HuH-7 (cell line): ENCODE results near the gene PLA2G2A.
"Not testable (repeated sequence)": the region's sequence is repeated elsewhere in the genome, so short reads cannot be mapped to it uniquely, and the experiment has no call there.

Source experiments
- DNase-seq: peaks from one replicate; pipeline ENCODE4 v3.0.0; 2011; ENCODE audit warnings: low spot score

The PLA2G2A gene

DNA sequence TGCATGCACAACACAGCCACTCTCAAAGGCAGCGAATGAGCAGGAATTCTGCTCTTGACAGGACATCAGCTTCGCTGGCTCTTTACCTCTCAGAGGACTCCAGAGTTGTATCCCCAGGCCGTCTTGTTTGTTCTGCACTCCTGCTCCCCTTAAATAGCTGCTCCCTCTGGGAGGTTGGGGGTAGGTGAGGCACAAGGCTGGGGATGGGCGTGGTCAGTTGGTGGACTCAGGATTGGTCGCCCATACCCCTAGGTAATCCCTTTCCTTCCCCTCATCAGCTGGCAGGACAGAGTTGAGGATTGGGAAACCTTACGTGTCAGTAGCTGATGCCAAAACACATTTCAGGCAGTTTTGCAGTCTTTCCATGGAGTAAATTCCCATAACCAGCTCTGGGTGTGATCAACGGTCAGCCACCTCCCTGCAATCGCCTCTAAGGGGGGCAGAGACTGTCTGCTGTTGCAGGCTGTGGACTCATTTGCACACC, at the start of gene PLA2G2A:
TSS of gene PLA2G2A (minus strand) at position 125 of the 484 bp plus-strand sequence. CDS start 845 bp downstream, outside the sequence.
- no peak for DNase-seq

DNA sequence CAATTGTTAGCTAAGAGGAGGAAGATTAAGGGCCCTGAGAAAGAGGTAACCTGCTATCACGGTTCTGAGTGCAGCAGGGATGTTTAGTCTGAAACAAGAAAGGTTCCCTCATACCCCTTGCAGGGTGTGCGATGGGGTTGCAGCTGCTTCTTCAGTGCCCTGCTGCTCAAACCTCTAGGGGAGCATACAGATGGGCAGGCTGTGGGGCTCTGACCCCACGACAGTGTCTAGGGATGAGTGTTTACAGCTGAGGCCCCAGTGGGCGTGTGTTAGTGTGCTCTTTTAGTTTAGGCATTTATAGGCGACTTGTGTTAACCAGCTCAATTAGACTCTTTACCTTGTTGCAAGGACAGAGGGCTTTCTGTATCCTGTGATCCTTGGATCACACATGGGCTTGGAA, 49.3 kb upstream of the PLA2G2A start:
- no peak for DNase-seq

GRCh38 chr1:20028125-20028524, 48.7 kb upstream of the PLA2G2A start:
- DNase-seq, result no peak

GRCh38 chr1:20017741-20018140, 38.3 kb upstream of the PLA2G2A start:
- DNase-seq, result no peak

DNA sequence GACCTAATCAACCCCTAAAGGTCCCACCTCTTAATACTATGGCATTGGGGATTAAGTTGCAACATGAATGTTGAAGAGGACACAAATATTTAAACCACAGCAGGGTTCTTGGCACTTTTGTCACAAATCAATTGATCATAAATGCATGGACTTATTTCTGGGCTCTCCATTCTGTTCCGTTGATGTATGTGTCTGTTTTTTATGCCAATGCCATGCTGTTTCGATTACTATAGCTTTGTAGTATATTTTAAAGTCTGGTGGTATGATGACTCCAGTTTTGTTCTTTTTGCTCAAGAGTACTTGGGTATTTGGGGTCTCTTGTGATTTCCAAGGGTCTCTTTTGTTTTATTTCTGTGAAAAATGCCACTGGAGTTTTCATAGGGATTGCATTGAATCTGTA, 34.7 kb upstream of the PLA2G2A start:
- no peak for DNase-seq

DNA sequence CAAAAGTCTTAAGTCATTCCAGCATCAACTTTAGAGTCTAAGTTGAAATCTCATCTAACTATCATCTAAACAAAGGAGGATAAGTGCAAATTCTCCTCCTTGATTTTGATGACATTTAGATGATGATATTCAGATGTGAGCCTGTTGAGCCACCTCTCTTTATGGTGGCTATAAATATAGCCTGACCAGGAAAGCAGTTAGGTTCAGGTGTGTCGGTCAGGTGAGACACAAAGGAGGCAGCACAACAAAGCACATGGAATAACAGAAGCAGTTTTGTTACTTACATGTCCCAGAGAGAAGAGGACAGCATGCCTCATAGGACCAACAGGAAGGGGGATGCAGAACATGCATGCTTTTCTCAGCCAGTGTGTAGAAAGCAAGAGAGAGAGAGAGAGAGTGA, 30.6 kb upstream of the PLA2G2A start:
- DNase-seq, result no peak

GRCh38 chr1:20009212-20009611, 29.8 kb upstream of the PLA2G2A start:
- DNase-seq, result no peak

GRCh38 chr1:20008391-20008841, 29.0 kb upstream of the PLA2G2A start:
- DNase-seq, result no peak

DNA sequence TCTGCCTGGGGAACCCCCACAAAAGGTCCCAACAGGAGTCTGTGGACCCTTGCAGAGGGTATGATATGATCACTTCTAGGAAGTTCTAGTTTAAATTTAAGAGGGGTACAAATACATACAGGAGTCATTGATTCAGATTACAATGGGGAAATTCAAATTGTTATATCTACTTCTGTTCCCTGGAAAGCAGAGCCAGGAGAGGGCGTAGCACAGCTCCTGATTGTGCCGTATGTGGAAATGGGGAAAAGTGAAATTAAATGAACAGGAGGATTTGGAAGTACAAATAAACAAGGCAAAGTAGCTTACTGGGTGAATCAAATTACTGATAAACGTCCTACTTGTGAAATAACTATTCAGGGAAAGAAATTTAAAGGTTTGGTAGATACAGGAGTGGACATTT, 19.4 kb upstream of the PLA2G2A start:
- DNase-seq, result not testable (repeated sequence)

GRCh38 chr1:19990689-19991088, 11.3 kb upstream of the PLA2G2A start:
- DNase-seq, result no peak

DNA sequence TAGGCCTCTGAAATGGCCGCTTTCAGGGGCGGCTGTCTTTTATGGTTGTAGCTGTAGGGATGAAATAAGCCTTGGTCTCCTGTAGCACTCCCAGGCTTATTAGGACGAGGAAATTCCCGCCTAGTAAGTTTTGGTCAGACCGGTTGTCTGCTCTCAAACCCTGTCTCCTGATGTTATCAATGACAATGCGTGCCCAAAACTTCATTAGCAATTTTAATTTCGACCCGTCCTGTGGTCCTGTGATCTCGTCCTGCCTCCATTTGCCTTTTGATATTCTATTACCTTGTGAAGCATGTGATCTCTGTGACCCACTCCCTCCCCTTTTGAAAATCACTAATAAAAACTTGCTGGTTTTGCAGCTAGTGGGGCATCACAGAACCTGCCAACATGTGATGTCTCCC, 10.8 kb upstream of the PLA2G2A start:
- not testable (repeated sequence) for DNase-seq

DNA sequence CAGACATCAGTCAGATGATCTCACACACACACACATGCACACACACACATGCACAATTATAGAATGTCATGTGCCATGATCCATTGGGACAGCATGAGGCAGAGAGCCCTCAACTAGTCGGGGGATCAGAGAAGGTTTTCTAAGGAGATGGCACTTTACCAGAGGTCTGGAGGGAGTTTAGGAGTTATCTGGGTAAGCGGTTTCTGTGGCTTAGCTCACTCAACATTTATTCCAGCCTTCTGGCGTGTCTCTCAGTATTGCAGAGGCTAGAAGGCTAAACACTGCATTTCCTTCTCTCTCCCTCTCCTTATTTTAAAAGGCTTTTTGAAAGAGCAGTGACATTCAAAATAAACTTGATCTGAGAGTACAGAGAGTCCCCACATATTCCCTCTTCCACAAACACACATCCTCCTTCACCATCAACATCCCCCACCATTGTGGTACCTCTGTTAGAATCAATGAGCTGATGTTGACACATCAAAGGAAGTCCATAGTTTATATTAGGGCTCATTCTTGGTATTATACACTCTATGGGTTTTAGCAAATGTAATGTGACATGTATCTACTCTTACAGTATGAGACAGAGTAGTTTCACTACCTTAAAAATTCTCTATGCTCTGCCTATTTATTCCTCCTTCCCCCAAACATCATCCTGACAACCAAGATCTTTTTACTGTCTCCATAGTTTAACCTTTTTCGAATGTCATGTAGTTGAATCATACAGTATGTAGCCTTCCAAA, 9.0 kb upstream of the PLA2G2A start:
- no peak for DNase-seq

GRCh38 chr1:19987719-19988118, 8.3 kb upstream of the PLA2G2A start:
- no peak for DNase-seq

DNA sequence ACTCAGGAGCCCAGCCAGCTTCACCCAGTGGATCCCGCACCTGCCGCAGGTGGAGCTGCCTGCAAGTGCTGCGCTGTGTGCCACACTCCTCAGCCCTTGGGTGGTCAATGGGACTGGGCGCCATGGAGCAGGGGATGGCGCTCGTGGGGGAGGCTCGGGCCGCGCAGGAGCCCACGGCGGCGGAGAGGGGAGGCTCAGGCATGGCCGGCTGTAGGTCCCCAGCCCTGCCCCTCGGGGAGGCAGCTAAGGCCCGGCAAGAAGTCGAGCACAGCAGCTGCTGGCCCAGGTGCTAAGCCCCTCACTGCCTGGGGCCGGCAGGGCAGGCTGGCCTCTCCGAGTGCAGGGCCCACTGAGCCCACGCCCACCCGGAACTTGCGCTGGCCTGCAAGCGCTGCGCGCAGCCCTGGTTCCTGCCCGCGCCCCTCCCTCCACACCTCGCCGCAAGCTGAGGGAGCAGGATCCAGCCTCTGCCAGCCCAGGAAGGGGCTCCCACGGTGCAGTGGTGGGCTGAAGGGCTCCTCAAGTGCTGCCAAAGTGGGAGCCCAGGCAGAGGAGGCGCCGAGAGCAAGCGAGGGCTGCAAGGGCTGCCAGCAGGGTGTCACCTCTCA, 5.1 kb upstream of the PLA2G2A start:
- DNase-seq, result not testable (repeated sequence)

DNA sequence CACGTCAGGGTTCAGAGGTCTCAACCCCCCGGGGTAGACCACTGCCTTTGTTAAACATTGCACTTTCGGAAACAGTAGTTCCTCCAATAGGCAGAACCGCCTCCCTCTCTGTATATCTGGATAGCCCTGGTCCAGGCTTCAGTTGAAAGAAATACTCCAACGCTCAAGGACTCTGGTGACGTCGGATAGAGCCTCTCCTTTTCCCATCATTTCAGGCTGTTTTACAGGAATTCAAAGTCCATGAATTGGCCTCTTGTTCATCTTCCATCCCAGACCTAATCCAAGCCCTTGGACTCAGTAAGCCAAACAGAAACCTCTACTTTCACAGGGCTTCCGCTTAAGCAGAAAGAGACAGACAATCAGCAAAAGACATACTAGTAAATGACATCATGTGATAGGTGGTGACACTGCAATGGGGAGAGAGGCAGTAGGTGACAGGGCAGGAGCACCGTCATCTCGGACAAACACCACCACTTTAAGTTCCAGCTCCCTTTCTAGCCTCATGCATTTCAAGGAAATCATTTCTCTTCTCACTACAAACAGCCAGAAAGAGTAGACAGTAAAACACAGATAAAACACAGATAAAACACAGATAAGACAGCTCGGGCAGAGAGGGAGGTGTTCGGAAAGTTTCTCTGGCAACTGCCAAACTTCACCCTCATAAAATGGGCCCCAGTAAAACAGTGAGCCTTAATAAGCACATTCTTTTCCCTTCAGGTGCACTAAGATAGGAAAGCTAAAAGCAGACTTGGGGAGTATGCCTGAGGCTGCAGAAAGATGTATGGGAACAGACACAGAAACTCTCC, 2.3 kb upstream of the PLA2G2A start:
- DNase-seq, result no peak

GRCh38 chr1:19981170-19981506, 1.7 kb upstream of the PLA2G2A start:
- DNase-seq, result no peak

- no peak for DNase-seq
Observed at GRCh38 chr1:19980314-19980713, 896 bp upstream of the PLA2G2A start.

DNA sequence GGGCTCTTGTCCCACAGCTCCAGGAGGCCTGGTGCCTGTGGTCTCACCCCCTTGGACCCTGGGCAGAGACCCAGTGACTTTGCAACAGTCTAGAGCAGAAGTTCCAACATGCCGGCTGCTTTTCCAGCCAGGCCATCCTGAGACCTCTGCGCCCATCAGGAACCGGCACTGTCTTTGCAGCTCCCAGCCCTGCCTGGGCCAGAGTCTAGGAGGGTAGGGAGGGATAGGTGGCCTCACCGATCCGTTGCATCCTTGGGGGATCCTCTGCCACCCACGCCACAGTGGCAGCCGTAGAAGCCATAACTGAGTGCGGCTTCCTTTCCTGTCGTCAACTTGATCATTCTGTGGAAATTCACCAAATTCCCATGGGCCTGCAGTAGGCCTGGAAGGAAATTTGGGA, 1.3 kb downstream of the PLA2G2A start:
- DNase-seq, result no peak

DNA sequence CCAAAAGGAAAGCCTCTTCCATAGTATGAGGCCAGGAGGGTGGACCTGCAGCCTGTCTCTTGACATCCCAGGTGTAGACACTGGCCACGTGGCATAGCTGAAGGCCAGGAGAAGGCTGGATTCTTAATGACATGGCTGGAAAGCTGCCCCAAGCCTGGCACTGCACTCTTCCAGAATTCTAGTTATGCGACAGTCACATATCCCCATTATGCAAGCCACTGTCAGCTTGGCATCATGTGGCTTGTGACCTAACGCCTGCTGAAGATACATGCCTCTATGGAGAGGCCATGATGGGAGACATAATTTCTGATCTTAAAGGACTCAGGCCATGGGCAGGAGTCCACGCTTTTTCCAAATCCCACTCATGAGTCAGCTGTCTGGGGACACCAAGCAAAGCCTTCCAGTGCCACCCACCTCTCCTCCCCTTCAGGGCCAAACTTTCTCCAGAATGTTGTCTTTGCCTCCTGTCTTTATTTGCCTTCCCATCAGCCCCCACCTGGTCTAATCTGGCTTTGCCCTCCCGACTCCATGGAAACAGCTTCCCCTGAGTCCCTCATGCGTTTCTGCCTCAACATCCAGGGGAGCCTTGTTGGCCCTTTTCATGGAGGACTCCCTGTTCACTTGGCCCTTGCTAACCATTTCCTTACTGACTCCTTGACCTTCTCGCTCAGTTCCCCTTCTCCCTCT, 3.0 kb downstream of the PLA2G2A start:
- no peak for DNase-seq

DNA sequence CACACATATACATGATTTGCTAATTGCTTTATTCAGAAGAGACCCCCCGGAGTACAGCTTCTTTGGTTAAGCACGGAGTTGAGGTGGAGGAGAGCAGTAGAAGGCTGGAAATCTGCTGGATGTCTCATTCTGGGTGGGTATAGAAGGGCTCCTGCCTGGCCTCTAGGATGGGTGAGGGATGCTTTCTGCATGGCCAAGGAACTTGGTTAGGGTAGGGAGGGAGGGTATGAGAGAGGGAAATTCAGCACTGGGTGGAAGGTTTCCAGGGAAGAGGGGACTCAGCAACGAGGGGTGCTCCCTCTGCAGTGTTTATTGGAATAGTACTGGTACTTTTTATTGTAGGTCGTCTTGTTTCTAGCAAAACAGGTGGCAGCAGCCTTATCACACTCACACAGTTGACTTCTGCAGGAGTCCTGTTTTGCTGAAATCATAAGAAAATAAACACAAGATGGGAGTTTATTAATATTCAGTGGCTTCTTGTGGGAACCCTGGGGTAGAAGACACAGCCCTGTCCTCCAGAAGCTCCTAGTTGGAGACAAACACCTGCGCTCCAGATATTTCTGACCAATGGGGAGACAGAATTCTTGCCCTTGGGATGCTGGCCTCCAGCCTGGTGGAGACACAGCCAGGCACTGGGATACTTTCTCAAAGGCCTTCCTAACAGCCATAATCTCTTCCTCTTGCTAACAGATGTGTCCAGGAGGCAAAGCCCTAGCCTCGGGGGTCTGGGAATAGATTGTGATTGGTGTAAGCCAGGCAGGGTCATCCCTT, 3.8 kb downstream of the PLA2G2A start:
- no peak for DNase-seq

- DNase-seq, result peak; percentile 71
Observed at GRCh38 chr1:19974822-19975416, 4.5 kb downstream of the PLA2G2A start.
